Stimulated activated CD8-positive, alpha-beta memory T cell treated with anti-CD3 and anti-CD28 coated beads, Interleukin-15, amount 100 ng/mL, for 4 hours (primary cell): ENCODE data around the gene TBC1D21.

Source experiments
- DNase-seq, 2 donors: peaks; one replicate each; pipeline ENCODE4 v3.0.0-alpha.2; 2020; ENCODE audit warnings: low read depth in 2 of 2

The TBC1D21 gene

GRCh38 chr15:73873456-73873855 is at the start of gene TBC1D21:
Gene TBC1D21 (plus strand): TSS chr15:73873564. CDS start chr15:73873710, 146 bp downstream.
- DNase-seq: no peak

- no peak for DNase-seq
Observed at GRCh38 chr15:73826711-73827251, 46.6 kb upstream of the TBC1D21 start.

GRCh38 chr15:73829523-73829922 is 43.8 kb upstream of the TBC1D21 start:
- no peak for DNase-seq

GRCh38 chr15:73832657-73833056 is 40.7 kb upstream of the TBC1D21 start:
- DNase-seq: no peak

- no peak for DNase-seq
Observed at GRCh38 chr15:73836845-73837244, 36.5 kb upstream of the TBC1D21 start.

- no peak for DNase-seq
Observed at GRCh38 chr15:73838831-73839426, 34.4 kb upstream of the TBC1D21 start.

GRCh38 chr15:73839699-73840377 is 33.5 kb upstream of the TBC1D21 start:
- no peak for DNase-seq

- no peak for DNase-seq
Observed at GRCh38 chr15:73840771-73841170, 32.6 kb upstream of the TBC1D21 start.

GRCh38 chr15:73841756-73842725 is 31.3 kb upstream of the TBC1D21 start:
- DNase-seq: no peak

- no peak for DNase-seq
Observed at GRCh38 chr15:73843787-73844186, 29.6 kb upstream of the TBC1D21 start.

- DNase-seq: no peak
Observed at GRCh38 chr15:73844356-73844755, 29.0 kb upstream of the TBC1D21 start.

- no peak for DNase-seq
Observed at GRCh38 chr15:73845507-73845906, 27.9 kb upstream of the TBC1D21 start.

GRCh38 chr15:73845907-73846306 is 27.5 kb upstream of the TBC1D21 start:
- no peak for DNase-seq

GRCh38 chr15:73849641-73850040 is 23.7 kb upstream of the TBC1D21 start:
- no peak for DNase-seq

- no peak for DNase-seq
Observed at GRCh38 chr15:73850228-73850627, 23.1 kb upstream of the TBC1D21 start.

- no peak for DNase-seq
Observed at GRCh38 chr15:73851689-73852088, 21.7 kb upstream of the TBC1D21 start.

- DNase-seq: no peak
Observed at GRCh38 chr15:73852507-73852906, 20.9 kb upstream of the TBC1D21 start.

GRCh38 chr15:73854265-73854664 is 19.1 kb upstream of the TBC1D21 start:
- no peak for DNase-seq

- DNase-seq: no peak
Observed at GRCh38 chr15:73856458-73857192, 16.7 kb upstream of the TBC1D21 start.

GRCh38 chr15:73857193-73857920 is 16.0 kb upstream of the TBC1D21 start:
- no peak for DNase-seq

GRCh38 chr15:73858062-73858461 is 15.3 kb upstream of the TBC1D21 start:
- DNase-seq: no peak
